Caco-2 (cell line): ENCODE results near the gene TNRC6B. TPM values are rescaled to one million over a fixed set of nuclear protein-coding genes. Genes with fewer than 3 reads are reported as not detected.

Experiments used
- BruUV-seq: library from RNA; stranded (reverse); fragments of 400-500 nt; replicated peaks from 2 replicates; lab custom pipeline; 2021; lab: Mats Ljungman, UMichigan
- CTCF ChIA-PET: fragments of 300-600 bp; sonication (Branson Sonifier 250); formaldehyde crosslinking; loops from one replicate; lab custom pipeline; 2022; ENCODE audit warnings: antibody characterized with exemption; lab: Charles Lee
- POLR2A ChIA-PET: fragments of 300-600 bp; sonication (Branson Sonifier 250); formaldehyde crosslinking; loops from one replicate; lab custom pipeline; 2022; ENCODE audit warnings: antibody characterized with exemption; lab: Charles Lee
- DNase-seq, 2 experiments: peaks; one replicate each; pipeline versions ENCODE4 v3.0.0 to v3.0.0-alpha.2; 2020 to 2022
- H3K27me3 ChIP-seq: replicated peaks from 2 replicates; pipeline ENCODE4 v1.6.0; 2011; ENCODE audit warnings: low read length; ENCODE audit not compliant: control insufficient read depth, insufficient read depth
- H3K36me3 ChIP-seq: 2 replicates; pipeline ENCODE4 v1.5.1; 2011; ENCODE audit warnings: low read length; ENCODE audit not compliant: control insufficient read depth, insufficient read depth
- H3K4me1 ChIP-seq: fragments of 250-450 bp; sonication (Bioruptor Pico); 2 replicates; pipeline ENCODE4 v1.5.1; 2020; ENCODE audit warnings: mild to moderate bottlenecking
- H3K4me3 ChIP-seq: 2 replicates; pipeline ENCODE4 v1.5.1; 2011; ENCODE audit warnings: low read depth, mild to moderate bottlenecking, control low read depth, low read length
- H3K9me3 ChIP-seq: fragments of 250-450 bp; sonication (Bioruptor Pico); 2 replicates; pipeline ENCODE4 v1.5.1; 2020; ENCODE audit warnings: mild to moderate bottlenecking, moderate library complexity
- H3K27ac Mint-ChIP-seq: one replicate; pipeline ENCODE4 v1.8.0; 2022; ENCODE audit warnings: mixed read lengths; ENCODE audit not compliant: unreplicated experiment
- H3K27me3 Mint-ChIP-seq: one replicate; pipeline ENCODE4 v1.8.0; 2022; ENCODE audit warnings: mixed read lengths; ENCODE audit not compliant: insufficient read depth, unreplicated experiment
- H3K36me3 Mint-ChIP-seq: one replicate; pipeline ENCODE4 v1.8.0; 2022; ENCODE audit warnings: mild to moderate bottlenecking, mixed read lengths; ENCODE audit not compliant: insufficient read depth, unreplicated experiment
- H3K4me1 Mint-ChIP-seq: one replicate; pipeline ENCODE4 v1.8.0; 2022; ENCODE audit warnings: low read depth, mixed read lengths; ENCODE audit not compliant: unreplicated experiment
- H3K4me3 Mint-ChIP-seq: one replicate; pipeline ENCODE4 v1.8.0; 2022; ENCODE audit warnings: mild to moderate bottlenecking, moderate library complexity, mixed read lengths; ENCODE audit not compliant: unreplicated experiment
- H3K9me3 Mint-ChIP-seq: one replicate; pipeline ENCODE4 v1.8.0; 2022; ENCODE audit warnings: mixed read lengths; ENCODE audit not compliant: unreplicated experiment
- CTCF ChIP-seq, 2 experiments: fragments of 200-600 bp in 1 of 2; IDR thresholded peaks; 1 replicate in 1 of 2; 2 replicates in 1 of 2; pipeline versions ENCODE4 v1.5.1 to v1.8.0; 2011 to 2022; ENCODE audit warnings: antibody characterized with exemption in 1 of 2, control low read depth in 1 of 2, inconsistent platforms in 1 of 2, low read depth in 1 of 2, low read length in 1 of 2, mild to moderate bottlenecking in 1 of 2, moderate library complexity in 1 of 2; ENCODE audit not compliant: insufficient read depth in 1 of 2, severe bottlenecking in 1 of 2, unreplicated experiment in 1 of 2
- intact Hi-C: fragments of 100-400 bp; cut with micrococcal nuclease; formaldehyde crosslinking; loops from one replicate; pipeline ENCODE4 v1.10.0; 2022; ENCODE audit not compliant: unreplicated experiment
- total RNA-seq: library from RNA; stranded (reverse); gene quantifications from 2 replicates; pipeline ENCODE4 v1.2.3, GENCODE V29; 2022

TNRC6B gene
- total RNA-seq, 1 experiment from 2014 or later, result 23.5 TPM

GRCh38 chr22:40312050-40312449 is 134.3 kb downstream of the TNRC6B start:
- Mint-ChIP-seq H3K36me3 (peaks cover 51% of the 10 kb centered on the region), H3K27me3 (no peaks in the 10 kb centered on the region), H3K27ac (no peak overlapping the region), H3K4me1 (no peaks in the 10 kb centered on the region), H3K9me3 (no peaks in the 10 kb centered on the region), H3K4me3 (no peak overlapping the region)
- H3K27me3 ChIP-seq, result no peaks in the 10 kb centered on the region
- ChIA-PET POLR2A (no interaction called here), CTCF (no interaction called here)
- peaks cover 2% of the 10 kb centered on the region; the same call in 1 of the 2 replicates for H3K36me3 ChIP-seq
- intact Hi-C loops, result no loop called here
- no TSS peak for BruUV-seq
- no peak for DNase-seq
- TF ChIP-seq CTCF (IDR thresholded peaks at IDR 0.05; ENCODE audit: insufficient read depth in 1 of 2, low read depth in 1 of 2, low read length in 1 of 2, severe bottlenecking in 1 of 2, unreplicated experiment in 1 of 2), result no peak
- no peak overlapping the region for H3K4me3 ChIP-seq
- H3K4me1 ChIP-seq, result no peaks in the 10 kb centered on the region
- H3K9me3 ChIP-seq, result no peaks in the 10 kb centered on the region

GRCh38 chr22:40313007-40313406 is 135.3 kb downstream of the TNRC6B start:
- no peak overlapping the region for H3K4me3 Mint-ChIP-seq
- ChIA-PET CTCF (no interaction called here), POLR2A (no interaction called here)
- TF ChIP-seq CTCF (IDR thresholded peaks at IDR 0.05; ENCODE audit: insufficient read depth in 1 of 2, low read depth in 1 of 2, low read length in 1 of 2, severe bottlenecking in 1 of 2, unreplicated experiment in 1 of 2), result no peak
- H3K4me1 ChIP-seq, result no peaks in the 10 kb centered on the region
- H3K9me3 ChIP-seq, result no peaks in the 10 kb centered on the region
- no peaks in the 10 kb centered on the region for H3K27me3 ChIP-seq
- H3K4me3 ChIP-seq, result no peak overlapping the region
- H3K27ac Mint-ChIP-seq, result no peak overlapping the region
- peaks cover 55% of the 10 kb centered on the region for H3K36me3 Mint-ChIP-seq
- H3K9me3 Mint-ChIP-seq, result no peaks in the 10 kb centered on the region
- DNase-seq, result no peak
- no peaks in the 10 kb centered on the region for H3K4me1 Mint-ChIP-seq
- peaks cover 2% of the 10 kb centered on the region; the same call in 1 of the 2 replicates for H3K36me3 ChIP-seq
- no TSS peak for BruUV-seq
- no peaks in the 10 kb centered on the region for H3K27me3 Mint-ChIP-seq
- intact Hi-C loops, result no loop called here

GRCh38 chr22:40314041-40314440 is 136.3 kb downstream of the TNRC6B start:
- Mint-ChIP-seq H3K36me3 (peaks cover 55% of the 10 kb centered on the region), H3K4me3 (no peak overlapping the region), H3K9me3 (no peaks in the 10 kb centered on the region), H3K27me3 (no peaks in the 10 kb centered on the region), H3K27ac (no peak overlapping the region), H3K4me1 (no peaks in the 10 kb centered on the region)
- ChIA-PET CTCF (no interaction called here), POLR2A (no interaction called here)
- BruUV-seq, result no TSS peak
- no peaks in the 10 kb centered on the region for H3K9me3 ChIP-seq
- H3K4me3 ChIP-seq, result no peak overlapping the region
- no peaks in the 10 kb centered on the region for H3K27me3 ChIP-seq
- H3K36me3 ChIP-seq, result peaks cover 2% of the 10 kb centered on the region; the same call in 1 of the 2 replicates
- no peak for TF ChIP-seq CTCF (IDR thresholded peaks at IDR 0.05; ENCODE audit: insufficient read depth in 1 of 2, low read depth in 1 of 2, low read length in 1 of 2, severe bottlenecking in 1 of 2, unreplicated experiment in 1 of 2)
- no peak for DNase-seq
- intact Hi-C loops, result no loop called here
- H3K4me1 ChIP-seq, result no peaks in the 10 kb centered on the region
